BJ (cell line): ENCODE data around the gene UQCR11. TPM values are rescaled to one million over a fixed set of nuclear protein-coding genes. Genes with fewer than 3 reads are reported as not detected.

Source experiments
- CTCF ChIA-PET: fragments of 350-600 bp; formaldehyde crosslinking; extraction: SDS; loops from one replicate; lab custom pipeline; 2021; ENCODE audit warnings: antibody characterized with exemption, inconsistent platforms; lab: Yijun Ruan, JAX
- POLR2A ChIA-PET: fragments of 300-600 bp; sonication (Branson Sonifier 250); formaldehyde crosslinking; extraction: SDS; loops from one replicate; lab custom pipeline; 2021; ENCODE audit warnings: antibody characterized with exemption; lab: Charles Lee
- DNase-seq: peaks from one replicate; pipeline ENCODE4 v3.0.0-alpha.2; 2011; ENCODE audit warnings: low read depth
- H3K27me3 ChIP-seq: 2 replicates; pipeline ENCODE4 v1.6.0; 2011; ENCODE audit warnings: low read length; ENCODE audit not compliant: control insufficient read depth, insufficient read depth
- H3K36me3 ChIP-seq: 2 replicates; pipeline ENCODE4 v1.5.1; 2011; ENCODE audit warnings: low read length; ENCODE audit not compliant: control insufficient read depth, insufficient read depth
- H3K4me3 ChIP-seq: 2 replicates; pipeline ENCODE4 v1.5.1; 2011; ENCODE audit warnings: low read depth, mild to moderate bottlenecking, control low read depth, low read length
- CTCF ChIP-seq: IDR thresholded peaks from 2 replicates; pipeline ENCODE4 v1.5.1; 2011; ENCODE audit warnings: low read depth, mild to moderate bottlenecking, control low read depth, inconsistent platforms, low read length, moderate library complexity; ENCODE audit not compliant: insufficient read depth
- polyA plus RNA-seq: library from polyadenylated mRNA; depleted of rRNA; stranded (reverse); fragments of >200 nt; gene quantifications from 2 replicates; pipeline ENCODE4 v1.2.3, GENCODE V29; 2011

Gene UQCR11
- polyA plus RNA-seq, 1 experiment: 213 TPM

- ChIA-PET POLR2A (no interaction called here), CTCF (interaction anchor here (3.4 kb wide), 1 partner anchor 24 kb away, joined by 12 read pairs; no protein-coding TSS in a partner anchor)
- H3K4me3 ChIP-seq: no peak overlapping the region
- TF ChIP-seq CTCF: no peak
- H3K36me3 ChIP-seq: peaks cover 20% of the 10 kb centered on the region
- no peaks in the 10 kb centered on the region for H3K27me3 ChIP-seq
- no peak for DNase-seq
These were observed 43.2 kb upstream of the UQCR11 start for GRCh38 chr19:1648459-1648849.

GRCh38 chr19:1647501-1648458 lies 42.5 kb upstream of the UQCR11 start:
- no peak overlapping the region for H3K4me3 ChIP-seq
- ChIA-PET CTCF (no interaction called here), POLR2A (no interaction called here)
- DNase-seq: no peak
- no peaks in the 10 kb centered on the region for H3K27me3 ChIP-seq
- TF ChIP-seq CTCF: no peak
- peaks cover 20% of the 10 kb centered on the region for H3K36me3 ChIP-seq

GRCh38 chr19:1646659-1647453 lies 41.6 kb upstream of the UQCR11 start:
- H3K36me3 ChIP-seq: peaks cover 27% of the 10 kb centered on the region
- no peak for DNase-seq
- ChIA-PET CTCF (no interaction called here), POLR2A (no interaction called here)
- H3K27me3 ChIP-seq: no peaks in the 10 kb centered on the region
- H3K4me3 ChIP-seq: no peak overlapping the region
- no peak for TF ChIP-seq CTCF

- Histone ChIP-seq H3K27me3 (no peaks in the 10 kb centered on the region), H3K36me3 (peaks cover 28% of the 10 kb centered on the region), H3K4me3 (no peak overlapping the region)
- ChIA-PET CTCF (no interaction called here), POLR2A (no interaction called here)
- no peak for DNase-seq
- TF ChIP-seq CTCF: no peak
These were observed 40.9 kb upstream of the UQCR11 start for GRCh38 chr19:1646149-1646548.

- H3K36me3 ChIP-seq: peaks cover 29% of the 10 kb centered on the region
- H3K4me3 ChIP-seq: no peak overlapping the region
- POLR2A ChIA-PET: no interaction called here
- no peak for TF ChIP-seq CTCF
- DNase-seq: no peak
- H3K27me3 ChIP-seq: no peaks in the 10 kb centered on the region
- CTCF ChIA-PET: no interaction called here
These were observed 40.0 kb upstream of the UQCR11 start for GRCh38 chr19:1645299-1645698.
